Liver (tissue), 9 donors: ENCODE measurements around the gene SPATA32. TPM values are rescaled to one million over a fixed set of nuclear protein-coding genes. Genes with fewer than 3 reads are reported as not detected.

ENCODE experiments used
- DNase-seq: peaks from one replicate; pipeline ENCODE4 v3.0.0-alpha.2; 2017; ENCODE audit warnings: low spot score
- H3K27ac ChIP-seq, 2 donors: one replicate each; pipeline ENCODE4 v1.7.0; 2013; ENCODE audit warnings: inconsistent platforms in 2 of 2, low read length in 2 of 2, control low read depth in 1 of 2, low read depth in 1 of 2, mild to moderate bottlenecking in 1 of 2
- H3K27me3 ChIP-seq, 4 donors: one replicate each; pipeline versions ENCODE4 v1.6.1 to v1.7.0; 2013; ENCODE audit warnings: low read length in 3 of 4, inconsistent platforms in 1 of 4, mild to moderate bottlenecking in 1 of 4, moderate library complexity in 1 of 4; ENCODE audit not compliant: control insufficient read depth in 4 of 4, insufficient read depth in 4 of 4
- H3K36me3 ChIP-seq, 4 donors: one replicate each; pipeline versions ENCODE4 v1.6.1 to v1.7.0; 2013; ENCODE audit warnings: low read length in 3 of 4, mild to moderate bottlenecking in 3 of 4, low read depth in 1 of 4, moderate library complexity in 1 of 4; ENCODE audit not compliant: control insufficient read depth in 4 of 4, insufficient read depth in 3 of 4
- H3K4me1 ChIP-seq, 4 donors: one replicate each; pipeline versions ENCODE4 v1.6.1 to v1.7.0; 2013; ENCODE audit warnings: low read length in 3 of 4, mild to moderate bottlenecking in 3 of 4, moderate library complexity in 1 of 4; ENCODE audit not compliant: control insufficient read depth in 4 of 4, insufficient read depth in 4 of 4
- H3K4me3 ChIP-seq, 3 donors: one replicate each; pipeline versions ENCODE4 v1.6.1 to v1.7.0; 2013; ENCODE audit warnings: low read length in 3 of 3, control low read depth in 1 of 3, low read depth in 1 of 3, mild to moderate bottlenecking in 1 of 3
- H3K9ac ChIP-seq, 2 donors: one replicate each; pipeline ENCODE4 v1.7.0; 2013; ENCODE audit warnings: low read length in 2 of 2, mild to moderate bottlenecking in 2 of 2, moderate library complexity in 2 of 2, control low read depth in 1 of 2, low read depth in 1 of 2
- H3K9me3 ChIP-seq, 4 donors: one replicate each; pipeline versions ENCODE4 v1.6.1 to v1.7.0; 2013; ENCODE audit warnings: low read length in 3 of 4; ENCODE audit not compliant: control insufficient read depth in 4 of 4
- CTCF ChIP-seq: fragments of 150-350 bp; IDR thresholded peaks from 2 replicates; pipeline ENCODE4 v1.5.1; 2017; ENCODE audit warnings: improper control_type of control experiment, low read depth, low read length; ENCODE audit not compliant: missing input control
- EGR1 ChIP-seq, 2 donors: IDR thresholded peaks; 2 replicates each; pipeline ENCODE4 v1.6.1; 2016 to 2018; ENCODE audit warnings: antibody characterized with exemption in 2 of 2, low read depth in 2 of 2
- FOXA1 ChIP-seq: IDR thresholded peaks from 2 replicates; pipeline ENCODE4 v1.6.1; 2016; ENCODE audit warnings: antibody characterized with exemption
- FOXA2 ChIP-seq: IDR thresholded peaks from 2 replicates; pipeline ENCODE4 v1.6.1; 2016; ENCODE audit warnings: antibody characterized with exemption
- GABPA ChIP-seq, 2 donors: IDR thresholded peaks in 1 of 2; conservative IDR thresholded peaks in 1 of 2; 2 replicates each; pipeline ENCODE4 v1.6.1; 2016; ENCODE audit warnings: antibody characterized with exemption in 2 of 2, mild to moderate bottlenecking in 1 of 2, moderate library complexity in 1 of 2
- HNF4A ChIP-seq, 2 donors: conservative IDR thresholded peaks; 2 replicates each; pipeline ENCODE4 v1.6.1; 2016; ENCODE audit warnings: antibody characterized with exemption in 2 of 2, mild to moderate bottlenecking in 2 of 2
- HNF4G ChIP-seq: IDR thresholded peaks from 2 replicates; pipeline ENCODE4 v1.6.1; 2016; ENCODE audit warnings: antibody characterized with exemption
- JUND ChIP-seq, 2 donors: IDR thresholded peaks; 2 replicates each; pipeline ENCODE4 v1.6.1; 2016; ENCODE audit warnings: antibody characterized with exemption in 2 of 2
- NR2F2 ChIP-seq: IDR thresholded peaks from 2 replicates; pipeline ENCODE4 v1.6.1; 2016; ENCODE audit warnings: antibody characterized with exemption
- RAD21 ChIP-seq, 2 donors: IDR thresholded peaks; 2 replicates each; pipeline ENCODE4 v1.6.1; 2016; ENCODE audit warnings: antibody characterized with exemption in 2 of 2, mild to moderate bottlenecking in 2 of 2
- REST ChIP-seq: IDR thresholded peaks from 2 replicates; pipeline ENCODE4 v1.6.1; 2016; ENCODE audit warnings: antibody characterized with exemption, mild to moderate bottlenecking
- RXRA ChIP-seq, 2 donors: IDR thresholded peaks; 2 replicates each; pipeline ENCODE4 v1.6.1; 2017 to 2018; ENCODE audit warnings: antibody characterized with exemption in 2 of 2, mild to moderate bottlenecking in 1 of 2
- SP1 ChIP-seq: IDR thresholded peaks from 2 replicates; pipeline ENCODE4 v1.6.1; 2018; ENCODE audit warnings: antibody characterized with exemption, mild to moderate bottlenecking
- TAF1 ChIP-seq: conservative IDR thresholded peaks from 2 replicates; pipeline ENCODE4 v1.6.1; 2016; ENCODE audit warnings: antibody characterized with exemption, mild to moderate bottlenecking
- YY1 ChIP-seq: IDR thresholded peaks from 2 replicates; pipeline ENCODE4 v1.6.1; 2016; ENCODE audit warnings: antibody characterized with exemption, mild to moderate bottlenecking
- WGBS: extraction: QIAGEN DNeasy Blood & Tissue Kit; methylation state at CpG from one replicate; pipeline ENCODE4 v1.1.7; 2013; 5-methylcytosine and 5-hydroxymethylcytosine counted together
- polyA plus RNA-seq, 2 donors: library from polyadenylated mRNA; stranded (reverse) in 1 of 2; unstranded in 1 of 2; fragments of 200-250 nt in 1 of 2; fragments of >200 nt in 1 of 2; fragmentation: Nextera tagmentation in 1 of 2; extraction: Ambion mirVana in 1 of 2; gene quantifications; one replicate each; pipeline versions ENCODE4 v1.2.1 to v1.2.3, GENCODE V29; 2013 to 2015
- total RNA-seq, 2 donors: library from RNA; depleted of rRNA; stranded (reverse); fragments of >200 nt; gene quantifications; one replicate each; pipeline ENCODE4 v1.2.3, GENCODE V29; 2014
- TF ChIP-seq, protein P1 (sequence below): IDR thresholded peaks from 2 replicates; pipeline ENCODE4 v1.6.1; 2016; ENCODE audit warnings: antibody characterized with exemption
- TF ChIP-seq, protein P2 (sequence below): IDR thresholded peaks from 2 replicates; pipeline ENCODE4 v1.6.1; 2016; ENCODE audit warnings: antibody characterized with exemption
- TF ChIP-seq, protein P3 (sequence below): IDR thresholded peaks from 2 replicates; pipeline ENCODE4 v1.6.1; 2016; ENCODE audit warnings: antibody characterized with exemption
- donor health status: healthy.
- donor health status: healthy.
- donor health status: healthy.
- donor health status: healthy.
- donor health status: healthy.

The SPATA32 gene
- total and polyA plus RNA-seq, 4 donors: not detected

- Histone ChIP-seq H3K9me3 (no peaks in the 10 kb centered on the region), H3K4me1 (peaks cover 0 to 9% (median 5%) of the 10 kb centered on the region in 4 donors), H3K27me3 (no peaks in the 10 kb centered on the region), H3K27ac (no peak overlapping the region), H3K4me3 (no peak overlapping the region), H3K36me3 (no peaks in the 10 kb centered on the region), H3K9ac (no peak overlapping the region)
- DNase-seq: no peak
- TF ChIP-seq GABPA (IDR thresholded peaks at IDR 0.05 in 1 of 2, conservative IDR thresholded peaks at IDR 0.05 in 1 of 2): no peak
- no peak for TF ChIP-seq TAF1
- TF ChIP-seq, protein P1, sequence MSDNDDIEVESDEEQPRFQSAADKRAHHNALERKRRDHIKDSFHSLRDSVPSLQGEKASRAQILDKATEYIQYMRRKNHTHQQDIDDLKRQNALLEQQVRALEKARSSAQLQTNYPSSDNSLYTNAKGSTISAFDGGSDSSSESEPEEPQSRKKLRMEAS: no peak
- no peak for TF ChIP-seq REST
- no peak for TF ChIP-seq NR2F2
- TF ChIP-seq YY1: no peak
- TF ChIP-seq, protein P2, sequence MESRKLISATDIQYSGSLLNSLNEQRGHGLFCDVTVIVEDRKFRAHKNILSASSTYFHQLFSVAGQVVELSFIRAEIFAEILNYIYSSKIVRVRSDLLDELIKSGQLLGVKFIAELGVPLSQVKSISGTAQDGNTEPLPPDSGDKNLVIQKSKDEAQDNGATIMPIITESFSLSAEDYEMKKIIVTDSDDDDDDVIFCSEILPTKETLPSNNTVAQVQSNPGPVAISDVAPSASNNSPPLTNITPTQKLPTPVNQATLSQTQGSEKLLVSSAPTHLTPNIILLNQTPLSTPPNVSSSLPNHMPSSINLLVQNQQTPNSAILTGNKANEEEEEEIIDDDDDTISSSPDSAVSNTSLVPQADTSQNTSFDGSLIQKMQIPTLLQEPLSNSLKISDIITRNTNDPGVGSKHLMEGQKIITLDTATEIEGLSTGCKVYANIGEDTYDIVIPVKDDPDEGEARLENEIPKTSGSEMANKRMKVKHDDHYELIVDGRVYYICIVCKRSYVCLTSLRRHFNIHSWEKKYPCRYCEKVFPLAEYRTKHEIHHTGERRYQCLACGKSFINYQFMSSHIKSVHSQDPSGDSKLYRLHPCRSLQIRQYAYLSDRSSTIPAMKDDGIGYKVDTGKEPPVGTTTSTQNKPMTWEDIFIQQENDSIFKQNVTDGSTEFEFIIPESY: no peak
- TF ChIP-seq RAD21 (IDR thresholded peaks at IDR 0.05): no peak
- no peak for TF ChIP-seq HNF4A (conservative IDR thresholded peaks at IDR 0.05)
- no peak for TF ChIP-seq FOXA2
- no peak for TF ChIP-seq RXRA (IDR thresholded peaks at IDR 0.05)
- TF ChIP-seq, protein P3, sequence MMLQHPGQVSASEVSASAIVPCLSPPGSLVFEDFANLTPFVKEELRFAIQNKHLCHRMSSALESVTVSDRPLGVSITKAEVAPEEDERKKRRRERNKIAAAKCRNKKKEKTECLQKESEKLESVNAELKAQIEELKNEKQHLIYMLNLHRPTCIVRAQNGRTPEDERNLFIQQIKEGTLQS: no peak
- TF ChIP-seq JUND (IDR thresholded peaks at IDR 0.05): no peak
- TF ChIP-seq HNF4G: no peak
- no peak for TF ChIP-seq EGR1 (IDR thresholded peaks at IDR 0.05; ENCODE audit: low read depth in 2 of 2)
- no peak for TF ChIP-seq CTCF
- TF ChIP-seq FOXA1: no peak
- no peak for TF ChIP-seq SP1
- 88% methylated on average over 3 of the region's 3 CpGs for WGBS
These were observed 41.8 kb downstream of the SPATA32 start for GRCh38 chr17:45220079-45220478.
